WI38 (cell line): ENCODE results near the gene GRK3.

Source experiments
- H3K4me3 ChIP-seq: 2 replicates; pipeline ENCODE4 v1.5.1; 2011; ENCODE audit warnings: low read depth, mild to moderate bottlenecking, control low read depth, low read length
- CTCF ChIP-seq: IDR thresholded peaks from 2 replicates; pipeline ENCODE4 v1.5.1; 2012; ENCODE audit warnings: low read depth, mild to moderate bottlenecking, control low read depth, low read length

The GRK3 gene

GRCh38 chr22:25630447-25630846 is 66.0 kb downstream of the GRK3 start:
- no peak overlapping the region for H3K4me3 ChIP-seq
- no peak for TF ChIP-seq CTCF

- no peak overlapping the region for H3K4me3 ChIP-seq
- no peak for TF ChIP-seq CTCF
These were observed 71.8 kb downstream of the GRK3 start for GRCh38 chr22:25636323-25636722.

- no peak for TF ChIP-seq CTCF
These were observed 72.6 kb downstream of the GRK3 start for GRCh38 chr22:25637032-25637431.

GRCh38 chr22:25637672-25638071 is 73.2 kb downstream of the GRK3 start:
- TF ChIP-seq CTCF: no peak

More at GRCh38 chr22:25637032-25637431, 72.6 kb downstream of the GRK3 start:
- H3K4me3 ChIP-seq: no peak overlapping the region

GRCh38 chr22:25638638-25639037 is 74.2 kb downstream of the GRK3 start:
- H3K4me3 ChIP-seq: no peak overlapping the region
- no peak for TF ChIP-seq CTCF

More at GRCh38 chr22:25637672-25638071, 73.2 kb downstream of the GRK3 start:
- no peak overlapping the region for H3K4me3 ChIP-seq

GRCh38 chr22:25641650-25642049 is 77.2 kb downstream of the GRK3 start:
- TF ChIP-seq CTCF: no peak
- no peak overlapping the region for H3K4me3 ChIP-seq

- no peak for TF ChIP-seq CTCF
- no peak overlapping the region for H3K4me3 ChIP-seq
These were observed 78.9 kb downstream of the GRK3 start for GRCh38 chr22:25643232-25644000.
